GM12878 (cell line): ENCODE data around the gene TNNT3. TPM values are rescaled to one million over a fixed set of nuclear protein-coding genes. Genes with fewer than 3 reads are reported as not detected.

ENCODE experiments used
- ATAC-seq: fragments of 200-7000 bp; cut with Tn5 transposase; 3 replicates; pipeline ENCODE4 v1.9.1; 2020; ENCODE audit warnings: mild to moderate bottlenecking, moderate library complexity
- BruUV-seq: library from RNA; stranded (reverse); fragments of 400-500 nt; replicated peaks from 2 replicates; lab custom pipeline; 2021; lab: Mats Ljungman, UMichigan
- CTCF ChIA-PET: fragments of 300-600 bp; sonication (Branson Sonifier 250); formaldehyde crosslinking; extraction: SDS; loops from one replicate; lab custom pipeline; 2021; ENCODE audit warnings: inconsistent platforms; lab: Yijun Ruan, JAX
- POLR2A ChIA-PET: fragments of 350-600 bp; formaldehyde crosslinking; extraction: SDS; loops from one replicate; lab custom pipeline; 2021; ENCODE audit warnings: inconsistent platforms; lab: Charles Lee
- RAD21 ChIA-PET: fragments of 300-600 bp; sonication (Branson Sonifier 250); formaldehyde crosslinking; loops from one replicate; lab custom pipeline; 2023; ENCODE audit warnings: antibody characterized with exemption; ENCODE audit not compliant: unreplicated experiment; lab: Charles Lee
- SMC1A ChIA-PET: fragments of 300-600 bp; sonication (Branson Sonifier 250); formaldehyde crosslinking; loops from one replicate; lab custom pipeline; 2023; ENCODE audit not compliant: unreplicated experiment, uncharacterized antibody; lab: Charles Lee
- DNase-seq: peaks from one replicate; pipeline ENCODE4 v3.0.0-alpha.2; 2011; ENCODE audit warnings: low read depth, low spot score
- FAIRE-seq: peaks from 3 replicates; lab custom pipeline; 2011; peaks lifted over from hg19 to GRCh38; lab: Jason Lieb, UNC
- H2AFZ ChIP-seq: 2 replicates; pipeline ENCODE4 v1.6.0; 2011; ENCODE audit warnings: low read depth, low read length, control low read depth; ENCODE audit not compliant: control insufficient read depth
- H3K27ac ChIP-seq: 2 replicates; pipeline ENCODE4 v1.5.1; 2011; ENCODE audit warnings: control low read depth; ENCODE audit not compliant: control insufficient read depth, insufficient read depth
- H3K27me3 ChIP-seq, 2 experiments: replicated peaks in 1 of 2; 2 replicates each; pipeline versions ENCODE4 v1.6.0 to v1.6.1; 2011; ENCODE audit warnings: low read length in 1 of 2; ENCODE audit not compliant: control insufficient read depth in 2 of 2, insufficient read depth in 2 of 2
- H3K36me3 ChIP-seq, 2 experiments: 2 replicates each; pipeline ENCODE4 v1.5.1; 2011; ENCODE audit warnings: low read length in 1 of 2; ENCODE audit not compliant: control insufficient read depth in 2 of 2, insufficient read depth in 2 of 2
- H3K4me1 ChIP-seq: 2 replicates; pipeline ENCODE4 v1.6.1; 2011; ENCODE audit warnings: mild to moderate bottlenecking, low read length, moderate library complexity, mixed read lengths; ENCODE audit not compliant: control insufficient read depth, insufficient read depth
- H3K4me2 ChIP-seq: 2 replicates; pipeline ENCODE4 v1.6.0; 2011; ENCODE audit warnings: control low read depth; ENCODE audit not compliant: control insufficient read depth, insufficient read depth
- H3K4me3 ChIP-seq: fragments of 200-600 bp; sonication (generic); 2 replicates; pipeline ENCODE4 v1.5.1; 2016
- H3K79me2 ChIP-seq: 2 replicates; pipeline ENCODE4 v1.6.0; 2011; ENCODE audit warnings: low read length; ENCODE audit not compliant: control insufficient read depth, insufficient read depth
- H3K9ac ChIP-seq: 2 replicates; pipeline ENCODE4 v1.8.0; 2011; ENCODE audit warnings: low read length, control low read depth, mixed read lengths; ENCODE audit not compliant: control insufficient read depth, insufficient read depth
- H3K9me3 ChIP-seq: replicated peaks from 3 replicates; pipeline ENCODE4 v1.5.1; 2011; ENCODE audit warnings: mild to moderate bottlenecking, low read length; ENCODE audit not compliant: control insufficient read depth, insufficient read depth
- H4K20me1 ChIP-seq: 2 replicates; pipeline ENCODE4 v1.6.0; 2011; ENCODE audit not compliant: control insufficient read depth, insufficient read depth
- BCL3 ChIP-seq: IDR thresholded peaks from 2 replicates; pipeline ENCODE4 v1.6.1; 2011; ENCODE audit warnings: borderline replicate concordance, low read depth, mild to moderate bottlenecking, moderate library complexity, low read length; ENCODE audit not compliant: insufficient read depth, poor library complexity, severe bottlenecking
- BMI1 ChIP-seq: fragments of 450-650 bp; IDR thresholded peaks from 2 replicates; pipeline ENCODE4 v1.6.1; 2016; ENCODE audit warnings: mild to moderate bottlenecking, moderate library complexity, borderline replicate concordance
- ELK1 ChIP-seq: IDR thresholded peaks from 2 replicates; pipeline ENCODE4 v1.6.1; 2012; ENCODE audit warnings: low read depth, low read length, improper control_type of control experiment
- EZH2 ChIP-seq: IDR thresholded peaks from 2 replicates; pipeline ENCODE4 v1.6.1; 2012; ENCODE audit warnings: low read depth, mild to moderate bottlenecking, control low read depth, inconsistent platforms, low read length, borderline replicate concordance; ENCODE audit not compliant: control insufficient read depth
- HDAC2 ChIP-seq: fragments of 200-600 bp; sonication (generic); IDR thresholded peaks from 2 replicates; pipeline ENCODE4 v1.6.1; 2017
- NFIC ChIP-seq: IDR thresholded peaks from 2 replicates; pipeline ENCODE4 v1.6.1; 2012; ENCODE audit warnings: low read depth, mild to moderate bottlenecking, inconsistent platforms, low read length, moderate library complexity
- NFXL1 ChIP-seq: fragments of 450-650 bp; IDR thresholded peaks from 2 replicates; pipeline ENCODE4 v1.6.1; 2017; ENCODE audit warnings: antibody characterized with exemption, mild to moderate bottlenecking, borderline replicate concordance
- POLR2A ChIP-seq: IDR thresholded peaks from 2 replicates; pipeline ENCODE4 v1.6.1; 2011; ENCODE audit warnings: low read depth, mild to moderate bottlenecking, low read length
- POLR2AphosphoS2 ChIP-seq: IDR thresholded peaks from 2 replicates; pipeline ENCODE4 v1.6.1; 2011; ENCODE audit warnings: low read depth, mild to moderate bottlenecking, low read length, improper control_type of control experiment, moderate library complexity
- RELB ChIP-seq: fragments of 450-650 bp; IDR thresholded peaks from 2 replicates; pipeline ENCODE4 v1.6.1; 2017; ENCODE audit warnings: low read depth, mild to moderate bottlenecking, moderate library complexity
- TARDBP ChIP-seq: IDR thresholded peaks from 2 replicates; pipeline ENCODE4 v1.6.1; 2016; ENCODE audit warnings: borderline replicate concordance
- ZNF274 ChIP-seq: IDR thresholded peaks from one replicate; pipeline ENCODE4 v1.8.0; 2011; ENCODE audit not compliant: insufficient read length, insufficient read depth
- WGBS: methylation state at CpG from one replicate; pipeline ENCODE4 v1.1.6; 2016; ENCODE audit warnings: low lambda C conversion rate; ENCODE audit not compliant: insufficient replicate concordance, insufficient coverage; ENCODE audit errors: missing lambda C conversion rate; 5-methylcytosine and 5-hydroxymethylcytosine counted together
- in situ Hi-C: fragments of 300-500 bp; cut with MboI; formaldehyde crosslinking; loops from 9 replicates; pipeline ENCODE4 v1.14.3; 2018; ENCODE audit warnings: mixed read lengths
- intact Hi-C: fragments of 100-400 bp; cut with micrococcal nuclease; formaldehyde crosslinking; loops from one replicate; pipeline ENCODE4 v1.14.2; 2022; ENCODE audit not compliant: unreplicated experiment
- polyA plus RNA-seq, 11 experiments: library from polyadenylated mRNA; depleted of rRNA in 4 of 11; unstranded in 6 of 11; stranded (reverse) in 5 of 11; fragments of >200 nt; fragmentation: Nextera tagmentation in 4 of 11; fragmentation: Illumina TruSeq in 1 of 11; extraction: Ambion mirVana in 4 of 11; extraction: Trizol in 1 of 11; gene quantifications; 1 replicate in 1 of 11; 2 replicates in 10 of 11; pipeline versions ENCODE4 v1.2.1 to v1.2.3, GENCODE V29; 2011 to 2016; ENCODE audit warnings: inconsistent platforms in 2 of 11, missing spikeins in 2 of 11, low read depth in 1 of 11
- total RNA-seq, 4 experiments: library from RNA; depleted of rRNA in 3 of 4; stranded (reverse); fragments of >200 nt in 3 of 4; fragmentation: Illumina TruSeq in 1 of 4; extraction: Trizol in 1 of 4; gene quantifications; 2 replicates each; pipeline versions ENCODE4 v1.2.1 to v1.2.3, GENCODE V29; 2013 to 2021
- TF ChIP-seq, protein P1 (sequence below): fragments of 150-350 bp; IDR thresholded peaks from 2 replicates; pipeline ENCODE4 v1.6.1; 2014; ENCODE audit warnings: mild to moderate bottlenecking, low read depth, low read length

Gene TNNT3
- total and polyA plus RNA-seq, 10 of the 15 experiments (the other 5 are each of a cell fraction or from before 2014, with no cell fraction given) = 0.40 to 0.50 TPM; not detected in 8

DNA sequence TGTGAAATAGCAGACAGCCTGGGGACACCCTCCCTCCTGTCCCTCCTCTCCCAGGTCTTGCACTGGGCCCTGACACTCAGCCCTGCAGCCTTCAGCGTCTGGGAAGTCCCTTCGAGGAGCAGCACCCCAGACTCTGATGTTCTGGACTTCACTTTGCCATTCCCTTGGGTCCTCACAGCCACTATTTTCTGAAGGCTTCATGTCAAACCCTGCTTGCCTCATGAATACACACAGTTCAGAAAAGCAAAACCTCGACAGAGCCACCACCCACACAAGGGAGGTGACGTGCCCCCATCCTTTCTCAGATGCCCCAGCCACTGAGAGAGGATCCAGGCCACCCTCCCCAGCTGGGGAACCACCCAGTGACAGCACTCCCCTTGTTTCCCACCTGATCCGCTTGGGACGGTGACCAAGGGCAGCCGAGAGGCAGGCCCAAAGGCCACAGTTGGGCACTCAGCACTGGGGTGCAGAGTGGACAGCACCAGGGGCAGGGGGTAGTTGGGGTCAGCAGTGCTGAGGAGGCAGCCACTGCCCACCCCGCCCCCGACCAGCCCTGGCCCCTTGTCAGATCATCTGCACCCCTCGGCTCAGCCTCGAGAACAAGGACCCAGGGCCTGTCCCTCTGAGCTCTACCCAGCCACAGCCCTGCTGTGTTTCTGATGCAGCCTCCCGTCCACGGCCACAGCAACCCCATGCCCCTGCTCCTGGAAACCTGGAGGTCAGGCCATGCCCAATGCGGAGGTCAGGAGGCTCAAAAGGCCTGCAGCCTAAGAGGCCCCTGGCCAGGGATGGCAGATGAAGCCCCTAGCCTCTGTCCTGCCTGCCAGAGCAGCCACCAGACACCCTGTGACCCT is 3.1 kb upstream of the TNNT3 start (continued):
- TF ChIP-seq ZNF274 = no peak
- no peak for TF ChIP-seq HDAC2
- no peak for TF ChIP-seq ELK1
- no peak for TF ChIP-seq NFXL1
- TF ChIP-seq BMI1 = 0 out of 2 replicates have a peak, but pooled peaks have one; percentile 5
- TF ChIP-seq EZH2 = no peak
- TF ChIP-seq NFIC = no peak

DNA sequence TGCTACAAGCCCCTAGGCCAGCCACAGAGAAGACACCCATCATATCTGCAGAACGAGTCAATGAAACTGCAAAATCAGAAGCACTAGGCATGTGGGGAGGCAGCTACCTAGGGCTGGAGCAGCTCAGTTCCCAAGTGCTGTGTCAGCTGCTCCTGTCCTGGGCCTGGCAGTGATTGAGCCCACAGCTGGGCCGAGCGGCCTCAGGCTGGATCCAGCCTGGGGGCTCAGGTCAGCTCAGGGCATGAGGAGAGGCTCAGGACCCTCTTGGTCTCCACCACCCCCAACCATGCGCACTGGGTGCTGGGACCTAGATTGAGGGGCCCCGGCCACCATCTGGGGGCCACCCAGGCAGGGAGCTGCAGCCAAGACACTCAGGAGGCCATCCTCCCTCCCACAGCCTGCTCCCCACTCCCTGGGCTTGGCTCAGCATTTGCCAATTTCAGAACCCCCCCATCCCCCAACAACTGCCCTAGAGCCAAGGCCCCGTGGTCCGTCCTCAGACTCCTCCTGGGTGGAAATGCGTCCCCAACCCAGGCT is 2.4 kb upstream of the TNNT3 start:
- Histone ChIP-seq H2AFZ (no peak overlapping the region), H3K79me2 (no peaks in the 10 kb centered on the region), H3K27ac (no peak overlapping the region), H3K9ac (no peak overlapping the region), H3K4me1 (no peaks in the 10 kb centered on the region), H3K4me3 (no peak overlapping the region), H3K36me3 (no peaks in the 10 kb centered on the region), H3K27me3 (no peaks in the 10 kb centered on the region), H4K20me1 (no peaks in the 10 kb centered on the region), H3K9me3 (no peaks in the 10 kb centered on the region; the same call in 2 of the 3 replicates), H3K4me2 (no peak overlapping the region)
- BruUV-seq = no TSS peak
- FAIRE-seq (no peak), ATAC-seq (peak; percentile 26), DNase-seq (no peak)
- RAD21 ChIA-PET = no interaction called here
- TF ChIP-seq TARDBP = 0 out of 2 replicates have a peak, but pooled peaks have one; percentile 73
- TF ChIP-seq RELB = no peak
- peak; percentile 9; the same call in 1 of the 2 replicates for TF ChIP-seq POLR2A
- peak; percentile 21 for TF ChIP-seq BCL3
- peak; percentile 41; the same call in 1 of the 2 replicates for TF ChIP-seq POLR2AphosphoS2
- TF ChIP-seq, protein P1, sequence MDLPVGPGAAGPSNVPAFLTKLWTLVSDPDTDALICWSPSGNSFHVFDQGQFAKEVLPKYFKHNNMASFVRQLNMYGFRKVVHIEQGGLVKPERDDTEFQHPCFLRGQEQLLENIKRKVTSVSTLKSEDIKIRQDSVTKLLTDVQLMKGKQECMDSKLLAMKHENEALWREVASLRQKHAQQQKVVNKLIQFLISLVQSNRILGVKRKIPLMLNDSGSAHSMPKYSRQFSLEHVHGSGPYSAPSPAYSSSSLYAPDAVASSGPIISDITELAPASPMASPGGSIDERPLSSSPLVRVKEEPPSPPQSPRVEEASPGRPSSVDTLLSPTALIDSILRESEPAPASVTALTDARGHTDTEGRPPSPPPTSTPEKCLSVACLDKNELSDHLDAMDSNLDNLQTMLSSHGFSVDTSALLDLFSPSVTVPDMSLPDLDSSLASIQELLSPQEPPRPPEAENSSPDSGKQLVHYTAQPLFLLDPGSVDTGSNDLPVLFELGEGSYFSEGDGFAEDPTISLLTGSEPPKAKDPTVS = no peak
- POLR2A ChIA-PET = no interaction called here
- intact Hi-C loops (loop anchor here (1.0 kb wide), 1 partner anchor 24 kb away; no protein-coding TSS in a partner anchor), in situ Hi-C loops (loop anchor here (5.0 kb wide), 1 partner anchor 35 kb away; no protein-coding TSS in a partner anchor)
- SMC1A ChIA-PET = interaction anchor here (0.9 to 1.2 kb wide), 2 partner anchors 78 to 84 kb away, joined by 3 to 4 read pairs; partner anchors contain the start of gene TNNI2
- 34% methylated on average over 8 of the region's 8 CpGs for WGBS
- CTCF ChIA-PET = interaction anchor here (0.6 to 2.0 kb wide), 4 partner anchors 22 to 59 kb away, joined by 3 to 10 read pairs (median 4); no protein-coding TSS in a partner anchor
